NCI-H524 treated with DMSO at 0.1 percent for 48 hours (cell line): ENCODE results near the gene FREM2.

ENCODE experiments used
- DNase-seq: peaks from one replicate; lab custom pipeline; 2025; lab: John Stamatoyannopoulos, UW

The FREM2 gene

GRCh38 chr13:38686577-38687245 is at the start of gene FREM2:
Gene FREM2 (plus strand): TSS chr13:38687077. CDS start chr13:38687345, 268 bp downstream.
- DNase-seq: peak; percentile 37

GRCh38 chr13:38637576-38637975 is 49.3 kb upstream of the FREM2 start:
- DNase-seq: no peak

GRCh38 chr13:38641164-38641948 is 45.5 kb upstream of the FREM2 start:
- no peak for DNase-seq

- no peak for DNase-seq
These were observed 39.6 kb upstream of the FREM2 start for GRCh38 chr13:38647312-38647711.

GRCh38 chr13:38648912-38649311 is 38.0 kb upstream of the FREM2 start:
- DNase-seq: no peak

- DNase-seq: no peak
These were observed 30.2 kb upstream of the FREM2 start for GRCh38 chr13:38656699-38657098.

- DNase-seq: no peak
These were observed 29.7 kb upstream of the FREM2 start for GRCh38 chr13:38657191-38657590.

- no peak for DNase-seq
These were observed 28.0 kb upstream of the FREM2 start for GRCh38 chr13:38658906-38659305.

GRCh38 chr13:38661010-38661675 is 25.7 kb upstream of the FREM2 start:
- DNase-seq: no peak

GRCh38 chr13:38662362-38662761 is 24.5 kb upstream of the FREM2 start:
- DNase-seq: no peak

GRCh38 chr13:38664906-38665305 is 22.0 kb upstream of the FREM2 start:
- no peak for DNase-seq

GRCh38 chr13:38667526-38668109 is 19.3 kb upstream of the FREM2 start:
- DNase-seq: no peak

GRCh38 chr13:38669234-38669964 is 17.5 kb upstream of the FREM2 start:
- DNase-seq: no peak

GRCh38 chr13:38670627-38671026 is 16.2 kb upstream of the FREM2 start:
- DNase-seq: no peak

GRCh38 chr13:38671980-38672379 is 14.9 kb upstream of the FREM2 start:
- DNase-seq: no peak

GRCh38 chr13:38674208-38674607 is 12.7 kb upstream of the FREM2 start:
- peak; percentile 25 for DNase-seq

GRCh38 chr13:38680912-38681311 is 6.0 kb upstream of the FREM2 start:
- no peak for DNase-seq

GRCh38 chr13:38684714-38685113 is 2.2 kb upstream of the FREM2 start:
- DNase-seq: no peak

GRCh38 chr13:38685431-38685830 is 1.4 kb upstream of the FREM2 start:
- DNase-seq: no peak

GRCh38 chr13:38685974-38686576 is 802 bp upstream of the FREM2 start:
- no peak for DNase-seq
